ENCODE measurements around the gene SHB. TPM values are rescaled to one million over a fixed set of nuclear protein-coding genes. Genes with fewer than 3 reads are reported as not detected.

The SHB gene
- total and polyA plus RNA-seq, 2 of the 13 experiments (the other 11 are each of a cell fraction or from before 2014, with no cell fraction given) = 19.4 to 20.7 TPM

DNA sequence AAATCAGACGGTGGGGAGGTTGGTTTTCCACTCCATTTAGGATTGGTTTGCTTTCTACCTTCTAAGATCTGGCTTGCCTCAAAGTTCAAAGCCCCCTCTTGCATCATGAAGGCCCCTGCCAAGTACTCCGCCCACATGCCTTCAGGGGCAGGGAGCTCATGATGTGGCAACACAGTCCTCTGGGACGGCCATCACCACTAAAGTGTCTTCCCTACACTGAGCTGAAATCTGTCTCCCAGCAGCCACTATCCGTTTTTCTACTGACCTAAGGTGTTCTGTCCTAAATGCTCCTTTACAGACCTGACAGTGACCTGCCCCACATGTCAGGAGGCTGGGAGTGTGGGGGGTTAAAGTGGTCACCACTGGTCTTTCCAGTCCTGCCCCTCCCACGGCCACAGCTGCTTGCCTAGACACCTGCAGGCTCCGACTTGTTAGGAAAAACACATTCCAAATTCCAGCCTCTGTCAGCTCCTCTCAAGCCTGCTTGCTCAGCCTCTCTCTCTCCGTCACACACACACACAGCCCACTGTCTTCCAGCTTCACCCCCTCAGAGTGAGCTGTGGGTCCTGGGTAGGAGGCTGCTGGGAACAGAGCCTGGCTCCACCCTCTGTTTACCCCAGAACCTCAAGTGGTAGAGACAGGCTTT, 44.9 kb downstream of the SHB start (continued):
- TF ChIP-seq KMT2B (CRISPR knock-in tag; IDR thresholded peaks at IDR 0.05) = peak; percentile 62
- peak; percentile 82 for TF ChIP-seq NCOA2 (CRISPR knock-in tag; IDR thresholded peaks at IDR 0.05)
- TF ChIP-seq EED (CRISPR knock-in tag; IDR thresholded peaks at IDR 0.05) = no peak
- TF ChIP-seq SOX5 (CRISPR knock-in tag; IDR thresholded peaks at IDR 0.05; ENCODE audit: borderline replicate concordance) = peak; percentile 47; the same call in 1 of the 2 replicates
- peak; percentile 95 for TF ChIP-seq HDAC2 (CRISPR knock-in tag; IDR thresholded peaks at IDR 0.05)
- TF ChIP-seq ZNF331 (CRISPR knock-in tag; IDR thresholded peaks at IDR 0.05) = peak; percentile 77; the same call in 1 of the 2 replicates
- TF ChIP-seq, protein P1, sequence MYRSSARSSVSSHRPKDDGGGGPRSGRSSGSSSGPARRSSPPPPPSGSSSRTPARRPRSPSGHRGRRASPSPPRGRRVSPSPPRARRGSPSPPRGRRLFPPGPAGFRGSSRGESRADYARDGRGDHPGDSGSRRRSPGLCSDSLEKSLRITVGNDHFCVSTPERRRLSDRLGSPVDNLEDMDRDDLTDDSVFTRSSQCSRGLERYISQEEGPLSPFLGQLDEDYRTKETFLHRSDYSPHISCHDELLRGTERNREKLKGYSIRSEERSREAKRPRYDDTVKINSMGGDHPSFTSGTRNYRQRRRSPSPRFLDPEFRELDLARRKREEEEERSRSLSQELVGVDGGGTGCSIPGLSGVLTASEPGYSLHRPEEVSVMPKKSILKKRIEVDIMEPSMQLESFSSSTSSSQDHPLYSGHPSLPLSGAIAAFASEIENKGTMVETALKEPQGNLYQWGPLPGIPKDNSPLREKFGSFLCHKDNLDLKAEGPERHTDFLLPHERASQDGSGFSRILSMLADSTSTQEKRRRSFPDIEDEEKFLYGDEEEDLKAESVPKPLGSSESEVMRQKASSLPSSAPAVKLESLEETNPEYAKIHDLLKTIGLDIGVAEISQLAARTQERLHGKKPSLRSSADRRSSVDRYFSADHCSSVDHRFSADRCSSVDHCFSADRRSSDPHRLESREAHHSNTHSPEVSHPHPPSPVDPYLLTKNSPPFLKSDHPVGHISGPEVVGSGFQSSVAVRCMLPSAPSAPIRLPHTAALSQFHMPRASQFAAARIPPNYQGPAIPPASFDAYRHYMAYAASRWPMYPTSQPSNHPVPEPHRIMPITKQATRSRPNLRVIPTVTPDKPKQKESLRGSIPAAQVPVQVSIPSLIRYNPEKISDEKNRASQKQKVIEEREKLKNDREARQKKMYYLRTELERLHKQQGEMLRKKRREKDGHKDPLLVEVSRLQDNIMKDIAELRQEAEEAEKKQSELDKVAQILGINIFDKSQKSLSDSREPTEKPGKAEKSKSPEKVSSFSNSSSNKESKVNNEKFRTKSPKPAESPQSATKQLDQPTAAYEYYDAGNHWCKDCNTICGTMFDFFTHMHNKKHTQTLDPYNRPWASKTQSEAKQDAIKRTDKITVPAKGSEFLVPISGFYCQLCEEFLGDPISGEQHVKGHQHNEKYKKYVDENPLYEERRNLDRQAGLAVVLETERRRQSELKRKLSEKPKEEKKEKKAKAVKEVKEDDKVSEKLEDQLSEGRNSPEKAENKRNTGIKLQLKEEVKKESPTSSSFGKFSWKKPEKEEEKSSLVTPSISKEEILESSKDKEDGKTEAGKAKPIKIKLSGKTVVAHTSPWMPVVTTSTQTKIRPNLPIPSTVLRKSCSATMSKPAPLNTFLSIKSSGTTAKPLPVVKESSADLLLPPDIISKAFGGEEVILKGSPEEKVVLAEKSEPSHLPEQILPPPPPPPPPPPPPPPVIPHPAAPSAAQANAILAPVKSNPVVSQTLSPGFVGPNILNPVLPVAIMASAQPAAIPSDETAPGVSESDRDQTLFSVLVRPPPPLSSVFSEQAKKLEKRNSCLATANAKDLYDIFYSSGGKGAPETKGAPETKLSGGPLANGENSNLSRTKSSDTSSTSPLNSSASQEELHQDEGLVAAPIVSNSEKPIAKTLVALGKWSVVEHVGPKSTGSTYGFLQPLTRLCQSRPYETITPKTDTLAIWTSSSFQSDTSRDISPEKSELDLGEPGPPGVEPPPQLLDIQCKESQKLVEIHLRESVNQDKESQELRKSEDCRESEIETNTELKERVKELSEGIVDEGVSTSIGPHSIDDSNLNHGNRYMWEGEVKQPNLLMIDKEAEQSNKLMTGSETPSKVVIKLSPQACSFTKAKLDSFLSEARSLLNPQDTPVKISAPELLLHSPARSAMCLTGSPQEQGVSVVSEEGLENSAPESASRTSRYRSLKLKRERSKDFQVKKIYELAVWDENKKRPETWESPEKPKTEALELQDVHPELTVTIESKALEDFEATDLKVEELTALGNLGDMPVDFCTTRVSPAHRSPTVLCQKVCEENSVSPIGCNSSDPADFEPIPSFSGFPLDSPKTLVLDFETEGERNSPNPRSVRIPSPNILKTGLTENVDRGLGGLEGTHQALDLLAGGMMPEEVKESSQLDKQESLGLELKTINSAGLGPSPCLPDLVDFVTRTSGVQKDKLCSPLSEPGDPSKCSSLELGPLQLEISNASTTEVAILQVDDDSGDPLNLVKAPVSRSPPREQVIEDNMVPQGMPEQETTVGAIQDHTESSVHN (CRISPR knock-in tag; IDR thresholded peaks at IDR 0.05) = 0 out of 2 replicates have a peak, but pooled peaks have one; percentile 33
- peak; percentile 84 for TF ChIP-seq TCF7 (IDR thresholded peaks at IDR 0.05; ENCODE audit: low read depth)
- TF ChIP-seq, protein P2, sequence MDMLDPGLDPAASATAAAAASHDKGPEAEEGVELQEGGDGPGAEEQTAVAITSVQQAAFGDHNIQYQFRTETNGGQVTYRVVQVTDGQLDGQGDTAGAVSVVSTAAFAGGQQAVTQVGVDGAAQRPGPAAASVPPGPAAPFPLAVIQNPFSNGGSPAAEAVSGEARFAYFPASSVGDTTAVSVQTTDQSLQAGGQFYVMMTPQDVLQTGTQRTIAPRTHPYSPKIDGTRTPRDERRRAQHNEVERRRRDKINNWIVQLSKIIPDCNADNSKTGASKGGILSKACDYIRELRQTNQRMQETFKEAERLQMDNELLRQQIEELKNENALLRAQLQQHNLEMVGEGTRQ (IDR thresholded peaks at IDR 0.05; ENCODE audit: low read depth, low read length) = no peak
- TF ChIP-seq, protein P2 (CRISPR knock-in tag; IDR thresholded peaks at IDR 0.05; ENCODE audit: borderline replicate concordance) = no peak
- peak; percentile 48; the same call in 1 of the 2 replicates for TF ChIP-seq JUND (CRISPR knock-in tag; IDR thresholded peaks at IDR 0.05)
- TF ChIP-seq, protein P3, sequence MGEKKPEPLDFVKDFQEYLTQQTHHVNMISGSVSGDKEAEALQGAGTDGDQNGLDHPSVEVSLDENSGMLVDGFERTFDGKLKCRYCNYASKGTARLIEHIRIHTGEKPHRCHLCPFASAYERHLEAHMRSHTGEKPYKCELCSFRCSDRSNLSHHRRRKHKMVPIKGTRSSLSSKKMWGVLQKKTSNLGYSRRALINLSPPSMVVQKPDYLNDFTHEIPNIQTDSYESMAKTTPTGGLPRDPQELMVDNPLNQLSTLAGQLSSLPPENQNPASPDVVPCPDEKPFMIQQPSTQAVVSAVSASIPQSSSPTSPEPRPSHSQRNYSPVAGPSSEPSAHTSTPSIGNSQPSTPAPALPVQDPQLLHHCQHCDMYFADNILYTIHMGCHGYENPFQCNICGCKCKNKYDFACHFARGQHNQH (CRISPR knock-in tag; IDR thresholded peaks at IDR 0.05) = 0 out of 2 replicates have a peak, but pooled peaks have one; percentile 59
- TF ChIP-seq CBX5 (CRISPR knock-in tag; IDR thresholded peaks at IDR 0.05; ENCODE audit: borderline replicate concordance) = peak; percentile 68; the same call in 1 of the 2 replicates
- TF ChIP-seq SOX13 (IDR thresholded peaks at IDR 0.05) = no peak
- peak in 1 of 2 experiments; percentile 77; a peak in 2 of 4 replicates for TF ChIP-seq SOX13 (CRISPR knock-in tag; conservative IDR thresholded peaks at IDR 0.05 in 1 of 2, IDR thresholded peaks at IDR 0.05 in 1 of 2)

All from HepG2 (cell line).